OCI-LY3 (cell line): ENCODE results near the gene CLK4.
A peak's percentile ranks its signal among the peaks of the same experiment; 100 is the strongest.

Experiments used
- H2AFZ ChIP-seq: fragments of 200-600, 300-600 bp; shearing (Covaris generic); 2 replicates; pipeline ENCODE4 v1.6.0; 2014; ENCODE audit warnings: antibody characterized with exemption, low read depth, low read length
- H3K27ac ChIP-seq: fragments of 200-600, 300-600 bp; sonication (generic); 2 replicates; pipeline ENCODE4 v1.5.1; 2014; ENCODE audit warnings: mild to moderate bottlenecking, low read length, moderate library complexity, mixed read lengths
- H3K27me3 ChIP-seq: fragments of 200-600, 300-600 bp; sonication (generic); 2 replicates; pipeline ENCODE4 v1.6.1; 2014; ENCODE audit warnings: low read depth, low read length, mixed read lengths
- H3K36me3 ChIP-seq: fragments of 200-600, 300-600 bp; sonication (generic); replicated peaks from 2 replicates; pipeline ENCODE3; 2014; ENCODE audit warnings: low read depth, low read length, mixed read lengths
- H3K4me1 ChIP-seq: fragments of 300-600, 200-600 bp; sonication (generic); 2 replicates; pipeline ENCODE4 v1.6.1; 2014; ENCODE audit warnings: low read length, mixed read lengths
- H3K4me2 ChIP-seq: fragments of 200-600, 300-600 bp; sonication (generic); 2 replicates; pipeline ENCODE4 v1.6.1; 2014; ENCODE audit warnings: low read length, mixed read lengths
- H3K4me3 ChIP-seq: fragments of 300-600, 200-600 bp; sonication (generic); 2 replicates; pipeline ENCODE4 v1.5.1; 2014; ENCODE audit warnings: antibody characterized with exemption, mild to moderate bottlenecking, low read length, moderate library complexity
- H3K79me2 ChIP-seq: fragments of 300-600, 200-600 bp; shearing (Covaris generic); 2 replicates; pipeline ENCODE4 v1.6.1; 2014; ENCODE audit warnings: mild to moderate bottlenecking, low read length, mixed read lengths
- H3K9ac ChIP-seq: fragments of 300-600, 200-600 bp; shearing (Covaris generic); 2 replicates; pipeline ENCODE4 v1.6.0; 2014; ENCODE audit warnings: mild to moderate bottlenecking, low read length, moderate library complexity
- H3K9me3 ChIP-seq: fragments of 200-600, 300-600 bp; shearing (Covaris generic); 2 replicates; pipeline ENCODE4 v1.6.1; 2014; ENCODE audit warnings: low read length, mixed read lengths; ENCODE audit not compliant: insufficient read depth
- H4K20me1 ChIP-seq: fragments of 200-600, 300-600 bp; sonication (generic); 2 replicates; pipeline ENCODE4 v1.6.1; 2016; ENCODE audit warnings: low read length, mixed read lengths; ENCODE audit not compliant: insufficient read depth
- CTCF ChIP-seq: fragments of 200-600, 300-600 bp; sonication (generic); IDR thresholded peaks from 2 replicates; pipeline ENCODE4 v1.5.1; 2014; ENCODE audit warnings: antibody characterized with exemption, low read length, low read depth
- EZH2phosphoT487 ChIP-seq: fragments of 200-600 bp; shearing (Covaris generic); IDR thresholded peaks from 2 replicates; pipeline ENCODE4 v1.6.1; 2018; ENCODE audit warnings: antibody characterized with exemption, mixed run types, low read depth

The CLK4 gene

GRCh38 chr5:178637356-178638074, 10.7 kb upstream of the CLK4 start:
- no peaks in the 10 kb centered on the region for H3K27me3 ChIP-seq
- H3K4me1 ChIP-seq = peaks cover 15% of the 10 kb centered on the region
- peak overlapping the region; percentile 14; the same call in 1 of the 2 replicates for H3K9ac ChIP-seq
- TF ChIP-seq CTCF = no peak
- TF ChIP-seq EZH2phosphoT487 = no peak
- peak overlapping the region; percentile 33 for H2AFZ ChIP-seq
- H3K4me2 ChIP-seq = peak overlapping the region; percentile 44
- H3K36me3 ChIP-seq = peaks cover 6% of the 10 kb centered on the region
- peak overlapping the region; percentile 27; the same call in 1 of the 2 replicates for H3K4me3 ChIP-seq
- H4K20me1 ChIP-seq = no peaks in the 10 kb centered on the region
- peaks cover 5% of the 10 kb centered on the region; the same call in 1 of the 2 replicates for H3K9me3 ChIP-seq
- H3K27ac ChIP-seq = peak overlapping the region; percentile 65
- H3K79me2 ChIP-seq = no peaks in the 10 kb centered on the region

GRCh38 chr5:178632285-178632684, 5.4 kb upstream of the CLK4 start:
- peak overlapping the region; percentile 19; the same call in 1 of the 2 replicates for H3K4me2 ChIP-seq
- no peaks in the 10 kb centered on the region for H3K79me2 ChIP-seq
- no peak for TF ChIP-seq EZH2phosphoT487
- TF ChIP-seq CTCF = no peak
- no peak overlapping the region for H3K9ac ChIP-seq
- no peak overlapping the region for H3K4me3 ChIP-seq
- H3K4me1 ChIP-seq = peaks cover 31% of the 10 kb centered on the region
- H4K20me1 ChIP-seq = no peaks in the 10 kb centered on the region
- H2AFZ ChIP-seq = no peak overlapping the region
- peaks cover 6% of the 10 kb centered on the region for H3K36me3 ChIP-seq
- no peaks in the 10 kb centered on the region for H3K27me3 ChIP-seq
- peak overlapping the region; percentile 39; the same call in 1 of the 2 replicates for H3K27ac ChIP-seq
- peaks cover 7% of the 10 kb centered on the region; the same call in 1 of the 2 replicates for H3K9me3 ChIP-seq

- no peak overlapping the region for H3K27ac ChIP-seq
- peaks cover 9% of the 10 kb centered on the region for H3K79me2 ChIP-seq
- H2AFZ ChIP-seq = no peak overlapping the region
Measured at GRCh38 chr5:178630951-178631350, 4.1 kb upstream of the CLK4 start.

More at GRCh38 chr5:178630951-178631350, 4.1 kb upstream of the CLK4 start:
- Histone ChIP-seq H3K4me3 (no peak overlapping the region), H3K4me1 (peaks cover 24% of the 10 kb centered on the region), H3K27me3 (no peaks in the 10 kb centered on the region), H3K9ac (no peak overlapping the region), H4K20me1 (peaks cover 3% of the 10 kb centered on the region; the same call in 1 of the 2 replicates), H3K36me3 (peaks cover 6% of the 10 kb centered on the region), H3K4me2 (no peak overlapping the region), H3K9me3 (peaks cover 7% of the 10 kb centered on the region; the same call in 1 of the 2 replicates)
- TF ChIP-seq EZH2phosphoT487 = no peak
- no peak for TF ChIP-seq CTCF
